Keratinocyte (primary cell): ENCODE measurements around the gene DSCAM. TPM values are rescaled to one million over a fixed set of nuclear protein-coding genes. Genes with fewer than 3 reads are reported as not detected.

Experiments
- DNase-seq: peaks from one replicate; pipeline ENCODE4 v3.0.0-alpha.2; 2011; ENCODE audit warnings: low read depth, missing footprints, low spot score
- FAIRE-seq: peaks from 2 replicates; lab custom pipeline; 2011; peaks lifted over from hg19 to GRCh38; lab: Jason Lieb, UNC
- H2AFZ ChIP-seq: 2 replicates; pipeline ENCODE4 v1.6.0; 2012; ENCODE audit warnings: low read length, control low read depth, inconsistent platforms; ENCODE audit not compliant: control insufficient read depth
- H3K27ac ChIP-seq: 2 replicates; pipeline ENCODE4 v1.5.1; 2011; ENCODE audit warnings: low read length; ENCODE audit not compliant: control insufficient read depth, insufficient read depth
- H3K27me3 ChIP-seq: 3 replicates; pipeline ENCODE4 v1.6.0; 2011; ENCODE audit warnings: low read length; ENCODE audit not compliant: control insufficient read depth, insufficient read depth; ENCODE audit errors: extremely low read depth
- H3K36me3 ChIP-seq, 2 experiments: 2 replicates in 1 of 2; 3 replicates in 1 of 2; pipeline ENCODE4 v1.5.1; 2011; ENCODE audit warnings: low read length in 2 of 2, mild to moderate bottlenecking in 1 of 2; ENCODE audit not compliant: control insufficient read depth in 2 of 2, insufficient read depth in 2 of 2; ENCODE audit errors: extremely low read depth in 1 of 2
- H3K4me1 ChIP-seq: 3 replicates; pipeline ENCODE4 v1.5.1; 2011; ENCODE audit warnings: low read length; ENCODE audit not compliant: control insufficient read depth, insufficient read depth; ENCODE audit errors: extremely low read depth
- H3K4me2 ChIP-seq: 3 replicates; pipeline ENCODE4 v1.6.0; 2011; ENCODE audit warnings: low read depth, low read length; ENCODE audit not compliant: control insufficient read depth, insufficient read depth; ENCODE audit errors: extremely low read depth
- H3K4me3 ChIP-seq, 3 experiments: fragments of 200-600 bp in 1 of 3; sonication (generic) in 1 of 3; 2 replicates in 2 of 3; 3 replicates in 1 of 3; pipeline ENCODE4 v1.5.1; 2011 to 2016; ENCODE audit warnings: low read length in 3 of 3, mild to moderate bottlenecking in 3 of 3, control low read depth in 2 of 3, inconsistent platforms in 1 of 3, low read depth in 1 of 3, mixed read lengths in 1 of 3, mixed run types in 1 of 3, moderate library complexity in 1 of 3; ENCODE audit not compliant: control insufficient read depth in 2 of 3, insufficient read depth in 2 of 3; ENCODE audit errors: extremely low read depth in 1 of 3
- H3K79me2 ChIP-seq: 2 replicates; pipeline ENCODE4 v1.6.0; 2012; ENCODE audit warnings: low read length; ENCODE audit not compliant: control insufficient read depth, insufficient read depth
- H3K9ac ChIP-seq: 3 replicates; pipeline ENCODE4 v1.6.0; 2011; ENCODE audit warnings: low read length; ENCODE audit not compliant: control insufficient read depth, insufficient read depth; ENCODE audit errors: extremely low read depth
- H3K9me1 ChIP-seq: 3 replicates; pipeline ENCODE4 v1.6.0; 2011; ENCODE audit warnings: low read length; ENCODE audit not compliant: control insufficient read depth, insufficient read depth; ENCODE audit errors: extremely low read depth
- H3K9me3 ChIP-seq: 2 replicates; pipeline ENCODE4 v1.5.1; 2012; ENCODE audit warnings: low read depth, low read length; ENCODE audit not compliant: control insufficient read depth
- H4K20me1 ChIP-seq: 3 replicates; pipeline ENCODE4 v1.6.0; 2011; ENCODE audit warnings: low read length; ENCODE audit not compliant: control insufficient read depth, insufficient read depth; ENCODE audit errors: extremely low read depth
- CTCF ChIP-seq, 3 experiments: IDR thresholded peaks in 1 of 3; conservative IDR thresholded peaks in 1 of 3; optimal IDR thresholded peaks in 1 of 3; 2 replicates in 2 of 3; 3 replicates in 1 of 3; pipeline versions ENCODE3 to v1.5.1; 2011; ENCODE audit warnings: low read length in 3 of 3, mild to moderate bottlenecking in 3 of 3, moderate library complexity in 2 of 3, control low read depth in 1 of 3, inconsistent platforms in 1 of 3; ENCODE audit not compliant: insufficient read depth in 2 of 3; ENCODE audit errors: extremely low read depth in 1 of 3
- EZH2 ChIP-seq: IDR thresholded peaks from one replicate; pipeline ENCODE4 v1.6.1; 2012; ENCODE audit warnings: inconsistent platforms, mild to moderate bottlenecking, low read length, moderate library complexity
- dilution Hi-C: fragments of 300-500 bp; cut with MboI; formaldehyde crosslinking; loops from one replicate; pipeline ENCODE4 v1.7.0; 2020; ENCODE audit warnings: low sequenced_read_pairs; ENCODE audit not compliant: extremely low pct_ligation_motif_present
- polyA plus RNA-seq, 5 experiments: library from polyadenylated mRNA; depleted of rRNA in 3 of 5; stranded (reverse) in 3 of 5; stranded (forward) in 1 of 5; unstranded in 1 of 5; fragments of >200 nt; gene quantifications; 1 replicate in 1 of 5; 2 replicates in 3 of 5; 3 replicates in 1 of 5; pipeline versions ENCODE4 v1.2.1 to v1.2.3, GENCODE V29; 2011 to 2012; ENCODE audit warnings: missing spikeins in 2 of 5, low read depth in 1 of 5, low replicate concordance in 1 of 5

The DSCAM gene
- polyA plus RNA-seq, 1 donor (not counting 4 experiments of a cell fraction or from before 2014, with no cell fraction given): 2.1 TPM

- dilution Hi-C loops: no loop called here
- Histone ChIP-seq H3K4me2 (no peak overlapping the region), H3K9me1 (no peaks in the 10 kb centered on the region), H3K36me3 (peaks cover 0 to under 1% of the 10 kb centered on the region in 2 experiments), H3K9ac (no peak overlapping the region), H3K4me1 (peaks cover 5% of the 10 kb centered on the region), H2AFZ (no peak overlapping the region), H3K27me3 (no peaks in the 10 kb centered on the region), H3K9me3 (no peaks in the 10 kb centered on the region), H4K20me1 (no peaks in the 10 kb centered on the region), H3K27ac (no peak overlapping the region), H3K79me2 (no peaks in the 10 kb centered on the region), H3K4me3 (no peak overlapping the region)
- no peak for TF ChIP-seq CTCF (optimal IDR thresholded peaks at IDR 0.05 in 1 of 3, IDR thresholded peaks at IDR 0.05 in 1 of 3, conservative IDR thresholded peaks at IDR 0.05 in 1 of 3; ENCODE audit: extremely low read depth in 1 of 3, insufficient read depth in 2 of 3, low read length in 3 of 3)
- no peak for TF ChIP-seq EZH2
- FAIRE-seq: no peak
- no peak for DNase-seq
Measured at GRCh38 chr21:40687625-40688024, 159.3 kb downstream of the DSCAM start.

GRCh38 chr21:40686526-40686925 is 160.4 kb downstream of the DSCAM start:
- Histone ChIP-seq H3K36me3 (no peaks in the 10 kb centered on the region), H3K9me3 (no peaks in the 10 kb centered on the region), H3K4me1 (peaks cover 5% of the 10 kb centered on the region), H3K79me2 (no peaks in the 10 kb centered on the region), H3K4me3 (no peak overlapping the region), H2AFZ (no peak overlapping the region), H3K27me3 (no peaks in the 10 kb centered on the region), H4K20me1 (no peaks in the 10 kb centered on the region), H3K27ac (no peak overlapping the region), H3K9ac (no peak overlapping the region), H3K9me1 (no peaks in the 10 kb centered on the region), H3K4me2 (no peak overlapping the region)
- dilution Hi-C loops: no loop called here
- TF ChIP-seq EZH2: no peak
- TF ChIP-seq CTCF (optimal IDR thresholded peaks at IDR 0.05 in 1 of 3, IDR thresholded peaks at IDR 0.05 in 1 of 3, conservative IDR thresholded peaks at IDR 0.05 in 1 of 3; ENCODE audit: extremely low read depth in 1 of 3, insufficient read depth in 2 of 3, low read length in 3 of 3): no peak
- DNase-seq (no peak), FAIRE-seq (no peak)
